Measurements from ENCODE around the gene FBF1. TPM values are rescaled to one million over a fixed set of nuclear protein-coding genes. Genes with fewer than 3 reads are reported as not detected.
A peak's percentile ranks its signal among the peaks of the same experiment; 100 is the strongest.

Gene FBF1
- total RNA-seq, 1 donor from 2014 or later, result 13.0 TPM

DNA sequence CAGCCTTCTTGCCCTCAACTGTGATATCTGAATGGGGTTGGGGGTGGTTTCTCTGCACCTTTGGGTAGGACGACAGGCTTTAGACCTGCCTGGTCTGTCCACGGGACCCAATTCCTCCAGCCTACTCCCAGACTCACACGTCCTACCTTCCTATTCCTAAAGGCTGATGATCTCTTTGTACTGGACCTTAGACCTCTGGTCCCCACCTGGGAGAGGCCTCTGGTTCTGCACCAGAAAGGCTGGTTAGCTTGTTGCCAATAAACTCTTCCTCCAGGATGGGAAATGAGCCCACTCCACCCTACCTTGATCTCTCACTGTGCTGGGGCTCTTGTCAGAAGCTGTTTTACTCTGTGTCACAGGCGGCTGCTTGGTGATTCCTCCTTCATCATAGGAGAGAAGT lies 14.4 kb downstream of the FBF1 start:
- intact Hi-C loops (cut with DNase I), result no loop called here
- Histone ChIP-seq H3K9me3 (no peaks in the 10 kb centered on the region), H3K27ac (peak overlapping the region; percentile 36), H3K36me3 (no peaks in the 10 kb centered on the region), H3K4me3 (peak overlapping the region in 1 of 2 donors; percentile 19), H3K4me1 (no peaks in the 10 kb centered on the region), H3K27me3 (no peaks in the 10 kb centered on the region)
- no peak for TF ChIP-seq POLR2AphosphoS5 (IDR thresholded peaks at IDR 0.05; ENCODE audit: insufficient read depth in 1 of 2, low read depth in 1 of 2)
- TF ChIP-seq POLR2A (IDR thresholded peaks at IDR 0.05), result no peak
- TF ChIP-seq, protein P1, sequence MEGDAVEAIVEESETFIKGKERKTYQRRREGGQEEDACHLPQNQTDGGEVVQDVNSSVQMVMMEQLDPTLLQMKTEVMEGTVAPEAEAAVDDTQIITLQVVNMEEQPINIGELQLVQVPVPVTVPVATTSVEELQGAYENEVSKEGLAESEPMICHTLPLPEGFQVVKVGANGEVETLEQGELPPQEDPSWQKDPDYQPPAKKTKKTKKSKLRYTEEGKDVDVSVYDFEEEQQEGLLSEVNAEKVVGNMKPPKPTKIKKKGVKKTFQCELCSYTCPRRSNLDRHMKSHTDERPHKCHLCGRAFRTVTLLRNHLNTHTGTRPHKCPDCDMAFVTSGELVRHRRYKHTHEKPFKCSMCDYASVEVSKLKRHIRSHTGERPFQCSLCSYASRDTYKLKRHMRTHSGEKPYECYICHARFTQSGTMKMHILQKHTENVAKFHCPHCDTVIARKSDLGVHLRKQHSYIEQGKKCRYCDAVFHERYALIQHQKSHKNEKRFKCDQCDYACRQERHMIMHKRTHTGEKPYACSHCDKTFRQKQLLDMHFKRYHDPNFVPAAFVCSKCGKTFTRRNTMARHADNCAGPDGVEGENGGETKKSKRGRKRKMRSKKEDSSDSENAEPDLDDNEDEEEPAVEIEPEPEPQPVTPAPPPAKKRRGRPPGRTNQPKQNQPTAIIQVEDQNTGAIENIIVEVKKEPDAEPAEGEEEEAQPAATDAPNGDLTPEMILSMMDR (IDR thresholded peaks at IDR 0.05), result no peak
- DNase-seq (ENCODE audit: extremely low spot score in 2 of 2), result no peak

DNA sequence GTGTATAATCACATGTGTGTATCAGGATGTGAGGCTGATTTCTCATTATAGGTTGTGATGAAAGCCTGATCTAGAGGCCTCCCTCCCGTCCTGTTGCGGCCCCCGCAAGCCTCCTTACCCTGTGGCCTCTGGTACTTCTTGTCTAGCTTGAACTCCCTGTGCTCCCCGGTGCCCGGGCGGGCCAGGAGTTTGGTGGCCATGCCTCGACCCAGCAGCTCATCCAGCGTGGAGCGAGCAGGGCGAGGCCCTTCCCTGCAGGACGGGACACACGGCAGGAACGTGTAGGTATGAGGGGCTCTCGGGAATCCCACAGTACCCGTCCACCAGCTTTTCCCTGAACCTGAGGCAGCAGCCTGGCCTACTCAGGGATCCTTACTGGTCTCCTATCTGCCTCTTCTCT lies 14.9 kb downstream of the FBF1 start:
- intact Hi-C loops (cut with DNase I), result no loop called here
- Histone ChIP-seq H3K36me3 (no peaks in the 10 kb centered on the region), H3K4me3 (peak overlapping the region in 1 of 2 donors; percentile 19), H3K9me3 (no peaks in the 10 kb centered on the region), H3K27ac (peak overlapping the region; percentile 36), H3K4me1 (no peaks in the 10 kb centered on the region), H3K27me3 (no peaks in the 10 kb centered on the region)
- TF ChIP-seq POLR2AphosphoS5 (IDR thresholded peaks at IDR 0.05; ENCODE audit: insufficient read depth in 1 of 2, low read depth in 1 of 2), result no peak
- TF ChIP-seq POLR2A (IDR thresholded peaks at IDR 0.05), result no peak
- TF ChIP-seq, protein P1 (IDR thresholded peaks at IDR 0.05), result no peak
- no peak for DNase-seq (ENCODE audit: extremely low spot score in 2 of 2)

DNA sequence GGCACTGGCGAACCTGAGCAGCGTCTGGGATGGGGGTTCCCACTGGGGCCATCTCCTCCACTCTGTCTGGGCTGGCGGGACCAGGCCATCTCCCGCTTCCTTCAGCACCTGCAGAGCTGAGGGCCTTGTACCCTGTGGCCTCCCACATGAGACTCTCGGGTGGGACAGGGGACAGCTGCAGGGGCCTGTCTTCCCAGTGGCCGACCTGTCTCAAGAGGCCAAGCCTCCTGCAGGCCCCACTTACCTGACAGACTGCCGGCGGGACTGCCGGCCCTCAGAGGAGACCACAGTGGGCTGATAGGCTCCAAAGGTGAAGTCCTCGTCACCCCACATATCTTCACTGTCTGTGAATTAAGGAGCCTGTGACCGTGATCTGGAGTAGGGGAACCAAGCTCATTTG lies 15.7 kb downstream of the FBF1 start:
- Histone ChIP-seq H3K27me3 (no peaks in the 10 kb centered on the region), H3K4me3 (no peak overlapping the region), H3K9me3 (no peaks in the 10 kb centered on the region), H3K4me1 (no peaks in the 10 kb centered on the region), H3K27ac (no peak overlapping the region), H3K36me3 (no peaks in the 10 kb centered on the region)
- DNase-seq (ENCODE audit: extremely low spot score in 2 of 2), result no peak
- TF ChIP-seq POLR2A (IDR thresholded peaks at IDR 0.05) (no peak), POLR2AphosphoS5 (IDR thresholded peaks at IDR 0.05; ENCODE audit: insufficient read depth in 1 of 2, low read depth in 1 of 2) (no peak)
- TF ChIP-seq, protein P1 (IDR thresholded peaks at IDR 0.05), result no peak
- intact Hi-C loops (cut with DNase I), result no loop called here

DNA sequence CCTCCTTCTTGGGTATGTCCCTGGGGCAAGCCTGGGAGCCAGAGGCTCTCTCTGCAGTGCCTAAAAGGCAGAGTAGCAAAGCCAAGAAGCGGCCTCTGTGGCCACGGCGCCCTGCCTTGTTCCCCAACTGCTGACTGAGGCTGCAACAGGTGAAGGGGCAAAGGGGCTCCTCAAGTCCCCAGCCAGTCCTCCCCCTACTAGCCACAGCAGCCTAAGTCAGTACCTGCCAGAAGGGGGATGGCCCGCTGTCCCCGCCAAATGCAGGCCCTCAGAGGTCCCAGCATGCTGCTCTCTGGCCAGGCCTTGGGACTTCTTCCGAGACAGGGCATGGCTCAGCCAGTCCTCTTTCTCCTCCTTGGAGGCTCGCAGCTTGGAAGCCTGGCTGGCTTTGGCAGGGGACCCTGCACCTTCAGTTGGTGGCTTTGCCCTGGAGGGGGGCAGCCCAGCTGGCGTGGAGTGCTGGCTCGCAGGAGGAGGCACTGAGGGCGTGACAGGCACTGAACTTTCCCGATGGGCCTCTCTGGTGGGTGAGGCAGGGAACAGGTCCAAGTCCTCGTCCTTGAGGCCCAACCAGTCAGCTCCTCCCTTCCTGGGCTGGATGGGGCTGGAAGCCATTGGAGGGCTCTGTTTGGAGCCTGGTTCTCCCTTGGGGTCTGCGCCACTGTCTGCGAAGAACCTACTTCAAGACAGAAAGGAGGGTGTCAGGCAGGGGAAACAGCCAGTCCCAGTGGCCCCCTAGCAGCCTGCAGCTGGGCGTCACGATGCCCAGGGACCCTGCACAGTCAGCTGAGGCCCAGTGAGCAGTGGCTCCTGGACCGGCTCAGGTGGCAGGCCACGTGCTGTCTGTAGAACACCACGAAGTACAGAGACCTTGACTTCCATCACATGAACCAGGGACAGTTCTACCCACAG lies 17.6 kb downstream of the FBF1 start:
- TF ChIP-seq POLR2AphosphoS5 (IDR thresholded peaks at IDR 0.05; ENCODE audit: insufficient read depth in 1 of 2, low read depth in 1 of 2), result no peak
- DNase-seq (ENCODE audit: extremely low spot score in 2 of 2), result no peak
- intact Hi-C loops (cut with DNase I), result no loop called here
- no peaks in the 10 kb centered on the region for H3K36me3 ChIP-seq
- H3K27me3 ChIP-seq, result no peaks in the 10 kb centered on the region
- no peaks in the 10 kb centered on the region for H3K9me3 ChIP-seq
- H3K4me3 ChIP-seq, result no peak overlapping the region
- H3K27ac ChIP-seq, result no peak overlapping the region
- no peaks in the 10 kb centered on the region for H3K4me1 ChIP-seq

DNA sequence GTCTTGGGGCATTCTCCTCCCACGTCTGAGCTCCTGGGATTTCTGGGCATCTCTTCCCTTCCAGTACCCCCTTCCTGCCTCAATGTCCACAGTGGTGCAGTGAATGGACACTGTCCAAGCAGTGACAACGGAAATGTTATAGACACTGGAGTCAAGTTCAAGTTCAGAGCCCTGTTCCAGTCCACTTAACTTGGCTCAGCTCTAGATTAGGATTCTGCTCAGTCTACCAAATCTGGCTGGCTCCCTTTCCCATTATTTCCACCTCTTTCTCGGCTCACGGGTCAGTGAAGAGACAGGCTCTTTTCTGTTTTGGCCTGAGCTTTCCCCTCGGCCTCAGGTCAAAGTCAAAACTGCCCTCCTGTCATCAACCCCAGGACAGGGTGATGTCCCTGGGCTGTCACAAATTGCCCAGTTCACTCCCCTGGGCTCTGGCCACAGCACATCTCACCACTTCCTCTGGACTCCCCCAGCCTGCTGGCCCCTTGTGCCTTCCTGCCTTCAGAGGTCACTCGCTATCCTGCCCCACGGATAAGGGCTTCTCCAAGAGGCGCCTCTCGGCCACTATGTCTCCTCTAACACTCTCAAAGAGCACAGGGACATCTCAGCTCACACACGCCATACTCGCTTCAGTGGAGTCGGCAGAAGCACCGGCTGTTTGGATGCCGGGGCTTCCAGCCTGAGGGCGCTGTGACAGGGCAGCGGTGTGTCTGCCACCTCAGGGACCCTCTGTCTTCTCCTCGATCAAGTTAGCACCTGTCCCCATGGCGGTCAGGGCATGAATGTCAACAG lies 18.5 kb downstream of the FBF1 start:
- Histone ChIP-seq H3K9me3 (no peaks in the 10 kb centered on the region), H3K27me3 (no peaks in the 10 kb centered on the region), H3K4me3 (no peak overlapping the region), H3K27ac (no peak overlapping the region), H3K36me3 (no peaks in the 10 kb centered on the region), H3K4me1 (no peaks in the 10 kb centered on the region)
- TF ChIP-seq POLR2AphosphoS5 (IDR thresholded peaks at IDR 0.05; ENCODE audit: insufficient read depth in 1 of 2, low read depth in 1 of 2), result no peak
- TF ChIP-seq, protein P1 (IDR thresholded peaks at IDR 0.05), result no peak
- no peak for TF ChIP-seq POLR2A (IDR thresholded peaks at IDR 0.05)
- DNase-seq (ENCODE audit: extremely low spot score in 2 of 2), result no peak
- intact Hi-C loops (cut with DNase I), result no loop called here

Data from vagina (tissue), 2 donors.